Endothelial cell of umbilical vein (primary cell): Measurements from ENCODE around the gene CD93. TPM values are rescaled to one million over a fixed set of nuclear protein-coding genes. Genes with fewer than 3 reads are reported as not detected.

Experiments
- BruUV-seq: library from RNA; stranded (reverse); fragments of 400-500 nt; replicated peaks from 2 replicates; lab custom pipeline; 2021; lab: Mats Ljungman, UMichigan
- CTCF ChIA-PET: fragments of 300-600, 350-600 bp; sonication (Branson Sonifier 250); formaldehyde crosslinking; loops from one replicate; lab custom pipeline; 2021; ENCODE audit warnings: antibody characterized with exemption, inconsistent platforms; lab: Charles Lee
- POLR2A ChIA-PET: fragments of 300-600, 350-600 bp; sonication (Branson Sonifier 250); formaldehyde crosslinking; loops from one replicate; lab custom pipeline; 2021; ENCODE audit warnings: antibody characterized with exemption, inconsistent platforms; lab: Charles Lee
- DNase-seq: peaks from one replicate; pipeline ENCODE4 v3.0.0-alpha.2; 2011; ENCODE audit warnings: low read depth, low spot score
- FAIRE-seq: peaks from 2 replicates; lab custom pipeline; 2011; peaks lifted over from hg19 to GRCh38; lab: Jason Lieb, UNC
- H2AFZ ChIP-seq: 2 replicates; pipeline ENCODE4 v1.6.0; 2012; ENCODE audit warnings: low read depth, low read length, control low read depth, inconsistent platforms
- H3K27ac ChIP-seq: 2 replicates; pipeline ENCODE4 v1.5.1; 2011; ENCODE audit warnings: low read depth, mild to moderate bottlenecking, control low read depth, low read length, moderate library complexity; ENCODE audit not compliant: insufficient read depth
- H3K27me3 ChIP-seq, 2 experiments: 2 replicates each; pipeline versions ENCODE4 v1.6.0 to v1.6.1; 2011; ENCODE audit warnings: low read length in 2 of 2, mixed read lengths in 1 of 2; ENCODE audit not compliant: control insufficient read depth in 2 of 2, insufficient read depth in 2 of 2
- H3K36me3 ChIP-seq, 2 experiments: 2 replicates in 1 of 2; 3 replicates in 1 of 2; pipeline ENCODE4 v1.5.1; 2011; ENCODE audit warnings: low read length in 2 of 2, mild to moderate bottlenecking in 1 of 2, moderate library complexity in 1 of 2; ENCODE audit not compliant: control insufficient read depth in 2 of 2, insufficient read depth in 2 of 2; ENCODE audit errors: extremely low read depth in 1 of 2
- H3K4me1 ChIP-seq: 3 replicates; pipeline ENCODE4 v1.5.1; 2011; ENCODE audit warnings: mild to moderate bottlenecking, low read length; ENCODE audit not compliant: control insufficient read depth, insufficient read depth; ENCODE audit errors: extremely low read depth
- H3K4me2 ChIP-seq: 2 replicates; pipeline ENCODE4 v1.6.1; 2011; ENCODE audit warnings: low read length, control low read depth, mixed read lengths; ENCODE audit not compliant: insufficient read depth
- H3K4me3 ChIP-seq, 3 experiments: fragments of 200-600 bp in 1 of 3; sonication (generic), shearing (Covaris generic) in 1 of 3; replicated peaks in 1 of 3; 2 replicates each; pipeline ENCODE4 v1.5.1; 2011 to 2016; ENCODE audit warnings: control low read depth in 3 of 3, low read length in 3 of 3, mild to moderate bottlenecking in 2 of 3, inconsistent platforms in 1 of 3, low read depth in 1 of 3, moderate library complexity in 1 of 3; ENCODE audit not compliant: insufficient read depth in 1 of 3
- H3K79me2 ChIP-seq: 2 replicates; pipeline ENCODE4 v1.6.0; 2012; ENCODE audit warnings: low read length, inconsistent platforms; ENCODE audit not compliant: control insufficient read depth, insufficient read depth
- H3K9ac ChIP-seq: replicated peaks from 2 replicates; pipeline ENCODE3; 2011; ENCODE audit warnings: low read length, control low read depth; ENCODE audit not compliant: insufficient read depth; ENCODE audit errors: extremely low read depth
- H3K9me1 ChIP-seq: replicated peaks from 3 replicates; pipeline ENCODE4 v1.6.0; 2011; ENCODE audit warnings: mild to moderate bottlenecking, low read length; ENCODE audit not compliant: control insufficient read depth, insufficient read depth; ENCODE audit errors: extremely low read depth
- H3K9me3 ChIP-seq: replicated peaks from 2 replicates; pipeline ENCODE4 v1.5.1; 2012; ENCODE audit warnings: low read length, inconsistent platforms; ENCODE audit not compliant: control insufficient read depth, insufficient read depth
- H4K20me1 ChIP-seq: replicated peaks from 2 replicates; pipeline ENCODE3; 2011; ENCODE audit warnings: mild to moderate bottlenecking, low read length; ENCODE audit not compliant: control insufficient read depth, insufficient read depth; ENCODE audit errors: extremely low read depth
- CTCF ChIP-seq, 2 donors: IDR thresholded peaks; 1 replicate in 1 of 2; 2 replicates in 1 of 2; pipeline ENCODE4 v1.5.1; 2011; ENCODE audit warnings: low read length in 2 of 2, mild to moderate bottlenecking in 2 of 2, moderate library complexity in 2 of 2, control low read depth in 1 of 2, inconsistent platforms in 1 of 2, low read depth in 1 of 2; ENCODE audit not compliant: insufficient read depth in 1 of 2; ENCODE audit errors: extremely low read depth in 1 of 2
- EZH2 ChIP-seq: IDR thresholded peaks from 2 replicates; pipeline ENCODE4 v1.6.1; 2012; ENCODE audit warnings: borderline replicate concordance, low read depth, mild to moderate bottlenecking, moderate library complexity, low read length, inconsistent platforms; ENCODE audit not compliant: severe bottlenecking
- FOS ChIP-seq: IDR thresholded peaks from 2 replicates; pipeline ENCODE4 v1.6.1; 2011; ENCODE audit warnings: mild to moderate bottlenecking, low read length, moderate library complexity, borderline replicate concordance; ENCODE audit not compliant: insufficient read depth
- GATA2 ChIP-seq: IDR thresholded peaks from 2 replicates; pipeline ENCODE4 v1.7.0; 2011; ENCODE audit warnings: low read depth, mild to moderate bottlenecking, moderate library complexity, mixed read lengths, low read length; ENCODE audit not compliant: insufficient read length, insufficient read depth
- JUN ChIP-seq: IDR thresholded peaks from 2 replicates; pipeline ENCODE4 v1.6.1; 2011; ENCODE audit warnings: borderline replicate concordance, low read depth; ENCODE audit not compliant: insufficient read length, insufficient read depth
- MYC ChIP-seq: IDR thresholded peaks from one replicate; pipeline ENCODE4 v1.6.1; 2011; ENCODE audit warnings: mild to moderate bottlenecking, low read depth, low read length
- POLR2A ChIP-seq: IDR thresholded peaks from 2 replicates; pipeline ENCODE4 v1.6.1; 2012; ENCODE audit warnings: low read depth, mild to moderate bottlenecking, control low read depth, low read length
- POLR2AphosphoS5 ChIP-seq: IDR thresholded peaks from 2 replicates; pipeline ENCODE4 v1.6.1; 2012; ENCODE audit warnings: low read depth, mild to moderate bottlenecking, control low read depth, low read length, moderate library complexity; ENCODE audit not compliant: insufficient read depth
- dilution Hi-C: fragments of 300-500 bp; cut with MboI; formaldehyde crosslinking; loops from one replicate; pipeline ENCODE4 v1.15.0; 2019; ENCODE audit warnings: low sequenced_read_pairs; ENCODE audit not compliant: extremely low pct_ligation_motif_present
- intact Hi-C: fragments of 100-400 bp; cut with micrococcal nuclease; formaldehyde crosslinking; loops from one replicate; pipeline ENCODE4 v1.10.0; 2022
- polyA plus RNA-seq, 4 experiments: library from polyadenylated mRNA; depleted of rRNA in 3 of 4; stranded (reverse) in 3 of 4; unstranded in 1 of 4; fragments of >200 nt; gene quantifications; 2 replicates each; pipeline versions ENCODE4 v1.2.1 to v1.2.3, GENCODE V29; 2011 to 2012; ENCODE audit warnings: missing spikeins in 1 of 4
- total RNA-seq: library from RNA; stranded (reverse); gene quantifications from 2 replicates; pipeline ENCODE4 v1.2.3, GENCODE V29; 2021
- TF ChIP-seq, protein P1 (sequence below): IDR thresholded peaks from 2 replicates; pipeline ENCODE4 v1.6.1; 2011; ENCODE audit not compliant: insufficient read depth, insufficient read length

CD93 gene
- total and polyA plus RNA-seq, 2 donors (not counting 3 experiments of a cell fraction or from before 2014, with no cell fraction given) = 180 to 413 TPM

DNA sequence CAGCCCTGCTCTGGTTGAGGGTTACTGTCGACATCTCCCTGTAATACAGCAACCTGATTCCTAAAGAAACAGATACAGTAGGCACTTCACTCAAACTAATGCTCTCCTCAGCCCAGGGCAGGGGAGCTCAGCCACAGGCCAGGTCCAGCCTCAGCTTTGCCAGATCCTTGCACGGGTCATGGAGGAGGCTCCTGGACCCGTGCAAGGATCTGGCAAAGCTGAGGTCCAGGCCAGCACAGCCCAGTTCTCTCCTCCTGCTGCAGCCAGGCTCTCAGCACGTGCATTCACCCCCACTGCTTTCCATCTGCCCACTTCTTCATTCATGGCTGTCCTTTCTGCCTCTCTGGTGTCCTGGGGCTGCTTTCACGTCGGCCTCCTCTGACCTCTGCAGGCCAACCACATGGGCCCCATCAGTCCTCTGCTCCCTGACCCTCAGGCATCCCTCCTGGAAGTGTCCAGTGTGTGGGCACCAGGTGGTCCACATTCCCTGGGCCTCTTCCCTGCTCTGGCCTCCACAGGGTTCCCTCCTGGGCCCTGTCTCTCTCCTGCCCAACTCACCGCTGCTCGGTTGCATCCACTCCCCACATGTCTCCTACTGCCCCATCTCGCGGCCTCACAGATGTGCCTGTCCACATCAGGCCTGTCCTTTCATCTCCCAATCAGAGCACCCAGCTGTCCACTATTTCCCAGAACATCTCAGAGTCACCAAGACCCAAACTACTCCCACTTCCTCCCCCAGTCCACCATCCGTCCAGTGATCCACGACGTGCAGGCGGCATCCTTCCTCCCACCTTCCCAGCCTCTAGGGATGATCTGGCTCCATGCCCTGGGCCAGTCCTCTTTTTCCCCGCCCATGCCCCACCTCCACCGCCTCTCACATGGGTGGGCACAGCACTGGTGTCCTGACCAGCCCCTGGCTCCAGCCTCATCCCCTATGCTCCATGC is 11.8 kb upstream of the CD93 start:
- POLR2A ChIA-PET = no interaction called here

More for the DNA sequence above, 11.8 kb upstream of the CD93 start:
- Histone ChIP-seq H2AFZ (no peak overlapping the region), H3K27me3 (no peaks in the 10 kb centered on the region), H3K4me2 (no peak overlapping the region), H3K79me2 (no peaks in the 10 kb centered on the region), H3K27ac (no peak overlapping the region), H3K4me3 (no peak overlapping the region), H3K9me3 (no peaks in the 10 kb centered on the region), H3K9ac (no peak overlapping the region), H3K9me1 (no peaks in the 10 kb centered on the region), H4K20me1 (no peaks in the 10 kb centered on the region), H3K4me1 (peaks cover 27% of the 10 kb centered on the region), H3K36me3 (no peaks in the 10 kb centered on the region)
- TF ChIP-seq MYC (no peak), GATA2 (no peak), FOS (no peak), POLR2AphosphoS5 (no peak), CTCF (IDR thresholded peaks at IDR 0.05; ENCODE audit: extremely low read depth in 1 of 2, insufficient read depth in 1 of 2, low read depth in 1 of 2, low read length in 2 of 2) (no peak), POLR2A (no peak), EZH2 (no peak), JUN (no peak)
- TF ChIP-seq, protein P1, sequence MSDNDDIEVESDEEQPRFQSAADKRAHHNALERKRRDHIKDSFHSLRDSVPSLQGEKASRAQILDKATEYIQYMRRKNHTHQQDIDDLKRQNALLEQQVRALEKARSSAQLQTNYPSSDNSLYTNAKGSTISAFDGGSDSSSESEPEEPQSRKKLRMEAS = no peak
- intact Hi-C loops (no loop called here), dilution Hi-C loops (no loop called here)
- CTCF ChIA-PET = interaction anchor here (1.0 kb wide), 1 partner anchor 47 kb away, joined by 3 read pairs; no protein-coding TSS in a partner anchor
- BruUV-seq = no TSS peak
- DNase-seq (no peak), FAIRE-seq (no peak)
